Measurements from ENCODE around the gene TBL2.
"Not testable (repeated sequence)": the region's sequence is repeated elsewhere in the genome, so short reads cannot be mapped to it uniquely, and the experiment has no call there.

Gene TBL2, protein sequence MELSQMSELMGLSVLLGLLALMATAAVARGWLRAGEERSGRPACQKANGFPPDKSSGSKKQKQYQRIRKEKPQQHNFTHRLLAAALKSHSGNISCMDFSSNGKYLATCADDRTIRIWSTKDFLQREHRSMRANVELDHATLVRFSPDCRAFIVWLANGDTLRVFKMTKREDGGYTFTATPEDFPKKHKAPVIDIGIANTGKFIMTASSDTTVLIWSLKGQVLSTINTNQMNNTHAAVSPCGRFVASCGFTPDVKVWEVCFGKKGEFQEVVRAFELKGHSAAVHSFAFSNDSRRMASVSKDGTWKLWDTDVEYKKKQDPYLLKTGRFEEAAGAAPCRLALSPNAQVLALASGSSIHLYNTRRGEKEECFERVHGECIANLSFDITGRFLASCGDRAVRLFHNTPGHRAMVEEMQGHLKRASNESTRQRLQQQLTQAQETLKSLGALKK

DNA sequence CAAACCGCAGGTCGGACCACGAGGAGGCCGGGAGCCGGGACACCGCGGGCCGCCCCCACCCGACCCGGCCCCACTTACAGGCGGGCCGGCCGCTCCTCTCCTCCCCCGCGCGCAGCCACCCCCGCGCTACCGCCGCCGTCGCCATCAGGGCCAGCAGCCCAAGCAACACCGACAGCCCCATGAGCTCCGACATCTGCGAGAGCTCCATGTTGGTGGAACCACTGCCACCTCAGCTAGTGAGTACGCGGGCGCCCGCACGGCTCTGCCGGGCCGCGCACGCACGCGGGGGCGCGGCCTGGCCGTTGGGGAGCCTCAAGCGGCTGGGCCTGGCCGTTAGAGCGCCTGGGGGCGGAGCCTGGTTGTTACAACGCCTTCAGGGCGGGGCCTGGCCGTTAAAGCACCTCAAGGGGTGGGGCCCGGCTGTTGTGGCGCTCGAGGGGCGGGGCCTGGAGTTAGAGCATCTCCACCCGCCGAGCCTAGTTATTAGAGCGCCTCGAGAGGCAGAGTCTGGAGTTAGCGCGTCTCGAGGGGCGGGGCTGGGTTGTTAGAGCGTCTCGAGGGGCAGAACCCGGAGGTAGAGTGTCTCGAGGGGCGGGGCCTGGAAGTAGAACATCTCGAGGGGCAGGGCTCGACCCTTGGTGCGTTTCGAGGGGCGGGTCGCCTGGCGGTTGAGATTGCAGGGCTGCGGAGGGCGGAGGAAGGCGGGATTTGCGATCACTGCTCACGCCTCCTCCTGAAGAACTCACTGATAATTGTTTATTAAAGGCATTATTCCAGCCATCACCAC lies at the start of gene TBL2:
Gene TBL2 (minus strand): TSS at position 238 of the 787 bp plus-strand sequence. CDS start 30 bp downstream, at position 208.
- in situ Hi-C loops (cut with MboI; ENCODE audit: low sequenced_read_pairs): no loop called here

DNA sequence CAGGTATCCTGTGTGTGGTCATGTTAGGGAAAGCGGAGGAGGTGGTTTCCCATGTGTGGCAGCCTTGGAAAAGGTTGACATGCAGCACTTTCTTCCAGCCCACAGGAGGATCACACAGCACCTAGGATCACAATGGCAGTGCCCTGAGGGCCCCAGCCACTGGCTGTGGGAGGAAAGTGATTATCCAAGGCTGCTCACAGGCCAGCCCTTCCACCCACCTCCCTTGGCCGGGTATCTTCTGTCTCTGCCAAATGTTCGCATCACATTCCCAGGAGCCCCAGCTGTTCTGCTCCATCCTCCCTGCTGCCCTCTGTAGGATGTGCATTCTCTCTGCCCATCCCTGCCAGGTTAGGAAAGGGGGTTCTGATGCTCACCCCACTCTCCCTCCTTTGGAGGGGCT lies 48.4 kb upstream of the TBL2 start:
- in situ Hi-C loops (cut with MboI; ENCODE audit: low sequenced_read_pairs): no loop called here

DNA sequence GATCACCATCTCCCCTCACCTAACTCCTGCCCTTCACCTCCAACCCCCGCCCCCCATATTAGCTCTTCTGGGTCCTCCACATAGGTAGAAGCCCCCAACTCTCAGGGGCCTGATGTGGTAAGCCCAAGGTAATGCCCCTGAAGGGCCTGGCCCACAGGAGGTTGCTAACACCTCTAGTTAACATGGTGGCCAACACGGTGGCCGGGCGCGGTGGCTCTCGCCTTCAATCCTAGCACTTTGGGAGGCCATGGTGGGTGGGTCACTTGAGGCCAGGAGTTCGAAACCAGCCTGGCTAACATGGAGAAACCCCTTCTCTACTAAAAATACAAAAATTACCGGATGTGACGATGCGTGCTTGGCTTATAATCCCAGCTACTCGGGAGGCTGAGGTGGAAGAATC lies 46.9 kb upstream of the TBL2 start:
- in situ Hi-C loops (cut with MboI; ENCODE audit: low sequenced_read_pairs): no loop called here

DNA sequence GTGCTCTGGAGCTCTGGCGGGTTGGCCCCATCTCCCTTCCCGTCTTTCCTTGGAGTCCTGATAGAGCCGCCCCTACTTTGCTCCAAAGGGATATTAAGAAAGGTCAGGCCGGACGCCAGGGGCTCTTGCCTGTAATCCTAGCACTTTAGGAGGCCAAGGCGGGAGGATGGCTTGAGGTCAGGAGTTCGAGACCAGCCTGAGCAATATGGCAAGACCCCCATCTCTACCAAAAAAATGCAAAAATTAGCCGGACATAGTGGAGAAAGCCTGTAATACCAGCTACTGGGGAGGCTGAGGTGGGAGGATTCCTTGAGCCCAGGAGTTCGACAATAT lies 46.3 kb upstream of the TBL2 start:
- in situ Hi-C loops (cut with MboI; ENCODE audit: low sequenced_read_pairs): no loop called here

DNA sequence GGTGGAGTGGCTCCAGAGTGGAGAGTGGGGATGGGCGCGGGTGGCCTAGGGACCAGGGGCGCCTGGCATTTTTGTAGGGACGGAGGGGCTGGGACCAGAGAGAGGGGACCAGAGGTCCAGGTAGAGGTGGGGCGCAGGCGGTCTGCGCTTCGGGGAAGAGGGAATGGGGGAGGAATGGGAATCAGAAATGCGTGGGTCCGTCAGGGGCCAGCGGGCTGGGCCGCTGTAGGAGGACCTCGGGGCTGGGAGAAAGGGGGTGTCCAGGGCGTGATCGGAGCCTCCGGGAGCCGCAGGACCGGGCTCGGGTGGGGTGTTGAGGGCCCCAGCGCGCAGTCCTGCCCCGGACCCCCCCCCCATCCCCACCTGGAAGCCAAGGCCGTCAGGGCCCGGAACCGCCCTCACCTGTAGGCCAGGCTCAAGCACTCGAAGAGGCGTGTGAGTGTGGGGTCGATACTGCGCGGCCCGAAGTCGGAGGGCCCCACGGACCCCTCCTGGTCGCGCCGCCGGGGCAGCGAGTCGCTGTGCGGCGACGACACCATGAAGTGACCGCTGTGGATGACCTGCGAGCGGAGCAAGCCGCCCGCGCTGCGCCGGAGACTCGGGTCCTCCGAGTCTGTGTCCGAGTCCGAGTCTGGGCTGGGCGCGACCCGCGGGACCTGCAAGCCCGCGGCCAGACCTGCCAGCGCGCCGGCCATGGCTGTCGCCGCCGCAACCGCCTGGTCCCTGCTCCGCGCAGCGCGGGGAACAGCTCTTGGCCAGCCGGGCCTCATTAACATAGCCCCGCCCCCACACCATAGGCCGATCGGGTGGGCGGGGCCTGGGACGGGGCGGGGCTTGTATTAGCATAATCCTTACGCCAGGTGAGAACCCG lies 45.7 kb upstream of the TBL2 start, which contains the start of gene MLXIPL:
Gene MLXIPL (minus strand): TSS at position 725 of the 871 bp plus-strand sequence. CDS start 30 bp downstream, at position 695.
- in situ Hi-C loops (cut with MboI; ENCODE audit: low sequenced_read_pairs): no loop called here

DNA sequence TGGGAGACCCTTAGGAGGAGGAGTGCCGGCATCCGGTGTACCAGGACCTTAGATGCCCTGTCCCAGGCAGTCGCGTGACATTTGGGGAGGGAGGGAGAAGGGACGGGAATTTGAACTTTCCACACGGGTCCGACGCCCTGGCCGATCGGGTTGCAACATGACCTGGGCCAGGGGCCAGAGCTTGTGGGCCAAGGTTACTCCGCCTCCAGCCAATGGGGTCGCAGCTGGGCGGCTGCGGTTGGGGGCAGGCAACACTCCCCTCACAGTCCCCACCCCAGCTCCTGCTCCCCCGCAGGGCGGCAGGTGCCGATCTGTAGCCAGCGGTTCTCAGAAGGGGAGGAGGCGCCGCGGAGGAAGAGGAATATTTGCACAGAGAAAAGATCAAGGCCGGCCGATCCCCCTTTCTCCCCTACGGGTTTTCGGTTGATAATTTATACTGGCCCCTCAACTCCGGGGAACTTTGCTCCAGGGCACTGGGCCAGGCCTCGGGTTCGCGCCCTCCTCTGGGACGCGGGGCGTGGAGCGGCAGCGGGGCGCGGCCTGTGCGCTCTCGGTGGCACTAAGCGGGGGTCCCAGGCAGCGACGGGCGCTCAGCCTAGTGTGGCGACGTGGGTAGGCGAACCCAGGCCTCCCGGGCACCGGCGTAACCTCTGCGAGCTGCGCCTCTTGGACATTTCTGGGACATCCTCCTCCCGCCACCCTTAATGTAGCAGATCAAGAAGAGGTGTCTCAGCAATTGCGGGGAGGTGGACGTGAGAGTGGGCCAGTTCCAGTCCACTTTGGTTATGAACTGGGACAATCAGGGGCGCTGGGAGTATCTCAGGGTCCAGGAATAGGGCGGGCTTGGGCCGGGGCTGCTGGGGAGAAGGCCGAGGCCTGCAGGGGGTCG lies 44.8 kb upstream of the TBL2 start:
- in situ Hi-C loops (cut with MboI; ENCODE audit: low sequenced_read_pairs): no loop called here

DNA sequence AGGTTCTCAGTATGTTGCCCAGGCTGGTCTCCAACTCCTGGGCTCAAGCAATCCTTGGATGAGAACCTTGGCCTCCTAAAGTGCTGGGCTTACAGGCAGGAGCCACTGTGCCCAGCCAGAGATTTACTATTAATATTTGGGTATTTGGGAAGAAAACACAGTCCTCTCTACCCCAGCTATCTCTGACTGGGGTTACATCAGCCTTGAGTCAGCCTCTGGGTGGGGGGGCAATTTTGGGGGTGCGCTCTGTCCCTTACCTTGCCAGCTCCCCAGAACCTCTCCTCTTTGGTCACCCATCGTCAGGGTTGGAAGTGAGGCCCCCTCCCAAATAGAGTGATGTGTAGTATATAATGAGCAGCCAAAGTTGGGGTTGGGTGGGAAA lies 44.1 kb upstream of the TBL2 start:
- in situ Hi-C loops (cut with MboI; ENCODE audit: low sequenced_read_pairs): no loop called here

DNA sequence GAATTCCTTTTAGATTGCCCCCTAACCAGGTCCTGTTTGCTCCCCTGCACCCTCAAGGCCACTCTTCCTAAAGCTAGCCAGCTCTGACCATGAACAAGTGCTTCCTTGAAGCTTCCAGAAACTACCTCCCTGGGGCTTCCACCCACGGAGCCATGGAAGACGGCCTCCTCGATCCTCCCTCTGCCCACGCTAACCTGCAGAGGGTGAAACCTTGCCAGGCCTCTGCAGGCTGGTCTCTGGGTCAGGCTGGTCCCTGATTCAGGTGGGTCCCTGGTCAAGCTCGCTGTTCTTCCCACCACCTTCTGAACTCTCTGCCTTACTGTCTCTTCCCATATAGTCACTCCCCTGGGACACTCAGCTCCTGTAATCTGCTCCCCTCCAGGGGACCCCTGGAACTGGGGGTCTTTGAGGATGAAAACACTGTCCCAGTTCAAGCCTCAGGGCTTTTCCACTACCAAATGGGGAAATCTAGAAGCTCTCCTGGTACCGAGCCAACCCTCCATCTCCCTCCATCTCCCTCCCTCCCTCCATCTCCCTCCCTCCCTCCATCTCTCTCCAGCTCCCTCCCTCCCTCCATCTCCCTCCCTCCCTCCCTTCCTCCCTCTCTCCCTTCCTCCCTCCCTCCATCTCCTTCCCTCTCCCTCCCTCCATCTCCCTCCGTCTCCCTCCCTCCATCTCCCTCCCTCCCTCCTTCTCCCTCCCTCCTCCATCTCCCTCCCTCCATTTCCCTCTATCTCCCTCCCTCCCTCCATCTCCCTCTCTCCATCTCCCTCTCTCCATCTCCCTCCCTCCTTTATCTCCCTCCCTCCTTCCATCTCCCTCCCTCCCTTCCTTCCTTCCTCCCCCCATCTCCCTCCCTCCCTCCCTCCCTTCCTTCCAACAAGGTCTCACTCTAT lies 43.0 kb upstream of the TBL2 start:
- in situ Hi-C loops (cut with MboI; ENCODE audit: low sequenced_read_pairs): no loop called here

DNA sequence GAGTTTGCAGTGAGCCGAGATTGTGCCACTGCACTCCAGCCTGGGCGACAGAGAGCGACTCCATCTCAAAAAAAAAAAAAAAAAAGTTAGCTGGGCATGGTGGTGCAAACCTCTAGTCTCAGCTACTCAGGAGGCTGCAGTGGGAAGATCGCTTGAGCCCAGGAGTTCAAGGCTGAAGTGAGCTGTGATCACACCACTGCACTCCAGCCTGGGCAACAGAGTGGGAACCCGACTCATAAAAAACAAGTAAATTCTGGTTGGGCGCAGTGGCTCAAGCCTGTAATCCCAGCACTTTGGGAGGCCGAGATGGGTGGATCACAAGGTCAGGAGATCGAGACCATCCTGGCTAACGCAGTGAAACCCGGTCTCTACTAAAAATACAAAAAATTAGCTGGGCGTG lies 41.0 kb upstream of the TBL2 start:
- in situ Hi-C loops (cut with MboI; ENCODE audit: low sequenced_read_pairs): not testable (repeated sequence)

DNA sequence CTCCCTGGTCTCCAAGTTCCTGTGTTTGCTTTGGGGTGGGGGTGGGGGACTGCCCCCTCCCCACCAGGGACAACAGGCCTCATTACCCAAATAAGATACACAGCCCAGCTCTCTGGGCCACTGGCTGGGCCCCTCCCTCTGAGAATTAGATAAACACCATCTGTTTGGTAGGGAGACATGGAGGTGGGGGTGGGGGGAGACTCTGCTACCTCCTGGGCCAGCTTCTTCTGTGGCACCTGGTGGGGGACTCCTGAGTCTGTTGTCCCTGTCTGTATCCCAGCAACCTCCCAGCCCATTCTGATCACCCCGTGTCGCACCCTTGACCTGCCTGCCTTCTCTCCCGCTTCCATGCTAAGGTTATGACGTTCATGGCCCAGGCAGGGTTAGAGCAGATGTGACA lies 40.2 kb upstream of the TBL2 start:
- in situ Hi-C loops (cut with MboI; ENCODE audit: low sequenced_read_pairs): no loop called here

DNA sequence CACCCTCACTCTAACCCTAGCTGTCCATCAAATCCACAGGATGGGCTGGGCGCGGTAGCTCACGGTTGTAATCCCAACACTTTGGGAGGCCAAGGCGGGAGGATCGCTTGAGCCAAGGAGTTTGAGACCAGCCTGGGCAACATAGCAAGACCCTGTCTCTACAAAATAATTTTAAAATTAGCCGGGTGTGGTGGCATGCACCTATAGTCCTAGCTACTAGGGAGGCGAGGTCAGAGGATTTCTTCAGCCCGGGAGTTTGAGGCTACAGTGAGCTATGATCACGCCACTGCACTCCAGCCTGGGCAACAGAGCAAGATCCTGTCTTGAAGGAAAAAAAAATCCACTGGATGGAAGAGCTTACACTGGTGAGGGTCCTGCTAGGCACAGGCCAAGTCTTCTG lies 39.1 kb upstream of the TBL2 start:
- in situ Hi-C loops (cut with MboI; ENCODE audit: low sequenced_read_pairs): not testable (repeated sequence)

DNA sequence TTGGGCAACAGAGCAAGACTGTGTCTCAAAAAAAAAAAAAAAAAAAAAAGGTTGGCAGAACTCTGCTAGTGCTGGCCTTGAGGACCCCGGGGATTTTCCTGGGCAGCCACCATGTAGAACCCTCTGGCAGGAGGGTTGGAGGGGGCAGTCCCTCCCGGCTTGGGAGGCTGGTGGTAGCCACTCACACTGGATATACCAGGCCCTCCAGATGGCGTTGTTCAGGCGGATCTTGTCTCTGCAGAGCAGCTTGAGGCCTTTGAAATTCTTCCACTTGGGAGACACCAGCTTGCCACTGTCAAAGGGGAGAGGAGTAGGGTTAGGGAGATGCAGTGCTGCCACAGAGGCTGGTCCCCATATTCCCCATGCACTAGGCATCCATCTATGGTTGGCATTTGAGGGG lies 37.5 kb upstream of the TBL2 start:
- in situ Hi-C loops (cut with MboI; ENCODE audit: low sequenced_read_pairs): no loop called here

DNA sequence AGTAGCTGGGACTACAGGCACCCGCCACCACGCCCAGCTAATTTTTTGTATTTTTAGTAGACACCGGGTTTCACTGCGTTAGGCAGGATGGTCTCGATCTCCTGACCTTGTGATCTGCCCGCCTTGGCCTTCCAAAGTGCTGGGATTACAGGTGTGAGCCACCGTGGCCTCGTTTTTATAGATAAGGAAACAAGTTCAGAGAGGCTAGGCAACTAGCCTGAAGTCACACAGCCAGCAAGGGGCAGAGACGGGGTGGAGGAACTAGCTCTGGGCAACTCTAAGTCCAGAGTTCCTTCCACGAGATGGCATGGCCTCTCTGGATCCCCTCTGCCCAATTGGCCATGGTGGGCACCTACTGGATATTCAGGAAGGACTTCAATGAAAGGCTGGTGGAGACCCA lies 36.6 kb upstream of the TBL2 start:
- in situ Hi-C loops (cut with MboI; ENCODE audit: low sequenced_read_pairs): not testable (repeated sequence)

DNA sequence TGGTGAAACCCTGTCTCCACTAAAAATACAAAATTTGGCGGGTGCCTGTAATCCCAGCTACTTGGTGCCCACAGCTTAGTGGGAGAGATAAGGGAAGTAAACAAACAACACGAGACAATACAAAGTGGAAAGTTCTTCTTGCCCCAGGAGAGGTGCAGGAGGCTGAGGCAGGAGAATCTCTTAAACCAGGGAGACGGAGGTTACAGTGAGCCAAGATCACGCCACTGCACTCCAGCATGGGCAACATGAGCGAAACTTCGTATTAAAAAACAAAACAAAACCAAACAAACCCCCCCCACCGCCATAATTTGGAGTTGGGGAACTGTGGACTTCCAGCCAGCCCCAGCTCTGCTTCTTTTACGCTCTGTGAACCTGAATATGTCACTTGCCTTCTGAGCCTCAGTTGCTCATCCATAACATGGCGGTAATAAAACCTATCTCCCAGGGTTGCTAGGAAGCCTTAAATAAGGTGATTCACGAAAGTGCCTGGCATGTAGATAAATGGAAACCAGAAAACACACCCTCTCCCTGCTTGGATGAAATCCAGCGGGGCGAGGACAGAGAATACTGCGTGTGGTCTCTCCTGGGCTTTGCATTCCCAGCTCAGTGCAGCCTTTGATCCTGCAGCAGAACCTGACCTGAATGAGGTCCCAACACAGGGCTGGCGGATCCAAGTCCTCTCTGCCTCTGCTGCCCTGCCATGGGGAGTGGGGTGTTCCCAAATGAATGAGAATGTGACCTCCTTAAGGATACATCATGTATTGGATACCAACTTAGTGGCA lies 35.8 kb upstream of the TBL2 start:
- in situ Hi-C loops (cut with MboI; ENCODE audit: low sequenced_read_pairs): no loop called here

DNA sequence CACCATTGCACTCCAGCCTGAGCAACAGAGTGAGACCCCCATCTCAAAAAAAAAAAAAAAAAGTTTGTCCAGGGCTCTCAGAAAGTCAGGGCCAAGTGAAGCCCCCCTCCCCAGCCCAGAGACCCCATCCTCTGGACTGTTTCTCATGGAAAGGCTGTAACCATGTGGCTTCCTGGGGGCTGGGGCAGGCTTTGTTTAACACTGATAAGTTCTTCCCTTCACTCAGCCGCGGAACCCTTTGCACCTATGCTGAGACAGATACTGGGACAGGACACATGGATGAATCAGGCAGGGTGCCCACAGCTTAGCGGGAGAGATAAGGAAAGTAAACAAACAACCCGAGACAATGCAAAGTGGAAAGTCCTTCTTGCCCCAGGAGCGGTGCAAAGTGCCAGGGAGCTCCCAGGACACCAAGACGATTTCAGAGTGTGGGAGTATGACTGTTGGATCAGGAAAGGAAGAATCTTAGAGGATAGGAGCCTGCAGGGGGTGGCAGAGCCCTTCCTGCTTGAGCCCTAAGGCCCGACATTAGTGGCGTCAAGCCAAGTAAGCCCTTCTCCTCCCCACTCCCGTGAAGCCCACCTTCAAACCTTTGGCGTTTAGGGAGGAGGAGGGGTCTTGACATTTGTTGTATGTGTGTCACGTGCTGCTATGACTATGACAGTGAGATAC lies 34.4 kb upstream of the TBL2 start:
- in situ Hi-C loops (cut with MboI; ENCODE audit: low sequenced_read_pairs): no loop called here

DNA sequence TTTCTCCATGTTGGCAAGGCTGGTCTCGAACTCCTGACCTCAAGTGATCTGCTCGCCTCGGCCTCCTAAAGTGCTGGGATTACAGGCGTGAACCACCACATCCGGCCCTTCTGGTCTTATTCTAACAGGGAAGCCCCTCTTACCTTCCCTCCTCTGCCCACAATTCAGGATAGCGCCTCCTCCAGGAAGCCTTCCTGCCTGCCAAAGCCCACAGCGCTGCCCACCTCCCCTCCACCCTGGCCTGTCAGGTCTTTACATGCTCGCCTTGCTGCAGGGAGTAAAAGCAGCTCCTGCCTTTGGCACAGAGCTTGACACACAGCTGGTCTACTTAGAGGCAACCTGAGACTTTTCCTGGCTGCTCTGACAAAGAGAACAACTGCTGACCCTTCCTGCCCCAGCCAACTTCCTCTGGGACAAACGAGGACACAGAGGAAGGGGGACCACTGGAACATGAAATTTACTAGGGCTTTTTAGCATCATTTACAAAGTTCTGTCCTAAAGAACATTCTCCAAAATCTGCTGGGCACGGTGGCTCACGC lies 32.7 kb upstream of the TBL2 start:
- in situ Hi-C loops (cut with MboI; ENCODE audit: low sequenced_read_pairs): no loop called here

DNA sequence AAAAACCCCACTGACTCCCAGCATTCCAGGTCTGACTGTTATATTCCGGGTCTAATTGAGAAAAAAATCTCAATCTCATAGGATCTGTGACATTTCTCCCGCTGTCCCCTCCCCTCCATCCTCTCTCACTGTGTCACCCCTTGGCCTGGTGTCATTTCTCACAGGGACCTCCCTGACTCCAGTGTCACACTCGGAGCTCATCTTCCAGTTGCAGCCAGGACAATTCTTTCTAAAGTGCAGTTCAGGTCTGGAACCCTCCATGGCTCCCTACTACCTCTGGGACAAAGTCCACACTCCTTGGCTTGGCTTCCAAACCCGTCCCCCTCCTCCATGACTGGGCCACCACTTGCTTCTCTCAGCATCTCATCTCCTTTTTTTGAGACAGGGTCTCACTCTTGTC lies 31.7 kb upstream of the TBL2 start:
- in situ Hi-C loops (cut with MboI; ENCODE audit: low sequenced_read_pairs): no loop called here

DNA sequence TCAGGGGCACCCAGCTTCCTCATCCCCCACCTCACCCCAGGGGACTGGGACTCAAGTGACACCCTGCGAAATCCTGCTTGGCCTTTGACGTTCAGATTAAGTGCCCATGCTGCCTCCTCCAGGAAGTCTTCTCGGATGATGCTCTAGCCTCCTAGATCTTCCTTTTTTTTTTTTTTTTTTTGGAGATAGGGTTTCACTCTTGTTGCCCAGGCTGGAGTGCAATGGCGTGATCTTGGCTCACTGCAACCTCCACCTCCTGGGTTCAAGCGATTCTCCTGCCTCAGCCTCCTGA lies 29.3 kb upstream of the TBL2 start:
- in situ Hi-C loops (cut with MboI; ENCODE audit: low sequenced_read_pairs): loop anchor here (5.0 kb wide), 1 partner anchor 125 kb away; no protein-coding TSS in a partner anchor
